IMR-90 (cell line): Measurements from ENCODE around the gene EMC1. TPM values are rescaled to one million over a fixed set of nuclear protein-coding genes. Genes with fewer than 3 reads are reported as not detected.

ENCODE experiments used
- ATAC-seq: fragments of 200-7000 bp; cut with Tn5 transposase; 2 replicates; pipeline ENCODE4 v1.9.1; 2020; ENCODE audit warnings: low read depth, mild to moderate bottlenecking, moderate library complexity
- BruUV-seq: library from RNA; stranded (reverse); fragments of 400-500 nt; replicated peaks from 2 replicates; lab custom pipeline; 2021; lab: Mats Ljungman, UMichigan
- CTCF ChIA-PET: fragments of 300-600 bp; formaldehyde crosslinking; extraction: SDS; loops from one replicate; lab custom pipeline; 2021; ENCODE audit warnings: antibody characterized with exemption; lab: Yijun Ruan, JAX
- POLR2A ChIA-PET: fragments of 300-600 bp; sonication (Branson Sonifier 250); formaldehyde crosslinking; loops from one replicate; lab custom pipeline; 2022; ENCODE audit warnings: antibody characterized with exemption; ENCODE audit not compliant: unreplicated experiment; lab: Charles Lee
- DNase-seq: peaks from one replicate; pipeline ENCODE4 v3.0.0; 2013
- H2AFZ ChIP-seq: replicated peaks from 2 replicates; pipeline ENCODE3; 2013; ENCODE audit warnings: low read length, mild to moderate bottlenecking; ENCODE audit not compliant: poor library complexity
- H2AK5ac ChIP-seq: 2 replicates; pipeline ENCODE4 v1.6.1; 2013; ENCODE audit warnings: low read depth, low read length, inconsistent platforms
- H2AK9ac ChIP-seq: replicated peaks from 2 replicates; pipeline ENCODE3; 2013; ENCODE audit warnings: mild to moderate bottlenecking, low read depth, low read length, moderate library complexity; ENCODE audit not compliant: poor library complexity
- H2BK120ac ChIP-seq: 2 replicates; pipeline ENCODE4 v1.6.1; 2013; ENCODE audit warnings: low read depth, low read length, inconsistent platforms
- H2BK15ac ChIP-seq: 3 replicates; pipeline ENCODE4 v1.6.1; 2013; ENCODE audit warnings: low read depth, low read length, inconsistent platforms
- H2BK20ac ChIP-seq: 2 replicates; pipeline ENCODE4 v1.6.1; 2013; ENCODE audit warnings: low read depth, mild to moderate bottlenecking, inconsistent platforms, low read length, moderate library complexity
- H2BK5ac ChIP-seq: 2 replicates; pipeline ENCODE4 v1.6.1; 2013; ENCODE audit warnings: mild to moderate bottlenecking, low read depth, low read length, inconsistent platforms; ENCODE audit not compliant: poor library complexity, severe bottlenecking
- H3K14ac ChIP-seq: replicated peaks from 2 replicates; pipeline ENCODE4 v1.6.1; 2013; ENCODE audit warnings: low read depth, low read length, inconsistent platforms
- H3K18ac ChIP-seq: 2 replicates; pipeline ENCODE4 v1.6.1; 2013; ENCODE audit warnings: low read depth, low read length, control low read depth
- H3K23ac ChIP-seq: 2 replicates; pipeline ENCODE4 v1.6.1; 2013; ENCODE audit warnings: low read depth, low read length, inconsistent platforms
- H3K27ac ChIP-seq: 2 replicates; pipeline ENCODE4 v1.5.1; 2013; ENCODE audit warnings: mild to moderate bottlenecking, control low read depth, low read length; ENCODE audit not compliant: insufficient read depth
- H3K27me3 ChIP-seq: 2 replicates; pipeline ENCODE4 v1.6.1; 2013; ENCODE audit warnings: low read length; ENCODE audit not compliant: control insufficient read depth, insufficient read depth
- H3K36me3 ChIP-seq: 2 replicates; pipeline ENCODE4 v1.6.1; 2013; ENCODE audit warnings: low read length, mixed read lengths; ENCODE audit not compliant: control insufficient read depth, insufficient read depth
- H3K4ac ChIP-seq: 2 replicates; pipeline ENCODE4 v1.6.1; 2013; ENCODE audit warnings: low read depth, low read length, inconsistent platforms
- H3K4me1 ChIP-seq: 2 replicates; pipeline ENCODE4 v1.6.1; 2013; ENCODE audit warnings: low read length, mixed read lengths; ENCODE audit not compliant: control insufficient read depth, insufficient read depth
- H3K4me2 ChIP-seq: 2 replicates; pipeline ENCODE4 v1.6.1; 2013; ENCODE audit warnings: low read depth, mild to moderate bottlenecking, control low read depth, low read length, moderate library complexity
- H3K4me3 ChIP-seq: 2 replicates; pipeline ENCODE4 v1.5.1; 2013; ENCODE audit warnings: low read depth, mild to moderate bottlenecking, control low read depth, low read length, moderate library complexity; ENCODE audit not compliant: insufficient read depth
- H3K56ac ChIP-seq: 2 replicates; pipeline ENCODE4 v1.6.1; 2013; ENCODE audit warnings: low read length, inconsistent platforms; ENCODE audit not compliant: insufficient read depth; ENCODE audit errors: extremely low read depth
- H3K79me1 ChIP-seq, 2 experiments: 2 replicates each; pipeline ENCODE4 v1.6.1; 2013; ENCODE audit warnings: low read length in 2 of 2, inconsistent platforms in 1 of 2, low read depth in 1 of 2
- H3K9ac ChIP-seq: 2 replicates; pipeline ENCODE4 v1.6.1; 2013; ENCODE audit warnings: low read depth, low read length, control low read depth
- H3K9me1 ChIP-seq: 2 replicates; pipeline ENCODE4 v1.6.1; 2013; ENCODE audit warnings: low read length, inconsistent platforms; ENCODE audit not compliant: insufficient read depth
- H3K9me3 ChIP-seq: 2 replicates; pipeline ENCODE4 v1.6.1; 2013; ENCODE audit warnings: low read length; ENCODE audit not compliant: control insufficient read depth, insufficient read depth
- H4K20me1 ChIP-seq: 2 replicates; pipeline ENCODE4 v1.6.1; 2013; ENCODE audit warnings: low read length, inconsistent platforms; ENCODE audit not compliant: insufficient read depth
- H4K5ac ChIP-seq: 2 replicates; pipeline ENCODE4 v1.6.1; 2013; ENCODE audit warnings: mild to moderate bottlenecking, low read depth, low read length, control low read depth
- H4K8ac ChIP-seq, 2 experiments: 2 replicates each; pipeline ENCODE4 v1.6.1; 2013; ENCODE audit warnings: low read depth in 2 of 2, low read length in 2 of 2, control low read depth in 1 of 2, inconsistent platforms in 1 of 2
- H4K91ac ChIP-seq: 2 replicates; pipeline ENCODE4 v1.6.1; 2013; ENCODE audit warnings: low read depth, low read length, inconsistent platforms; ENCODE audit not compliant: insufficient read depth
- BHLHE40 ChIP-seq: fragments of 150-350 bp; IDR thresholded peaks from 2 replicates; pipeline ENCODE4 v1.6.1; 2016; ENCODE audit warnings: mild to moderate bottlenecking, low read depth, low read length
- CEBPB ChIP-seq: IDR thresholded peaks from 2 replicates; pipeline ENCODE4 v1.6.1; 2012; ENCODE audit warnings: low read depth, low read length, improper control_type of control experiment
- CHD1 ChIP-seq: IDR thresholded peaks from 2 replicates; pipeline ENCODE4 v1.6.1; 2012; ENCODE audit warnings: low read depth, low read length, improper control_type of control experiment
- CTCF ChIP-seq: conservative IDR thresholded peaks from 2 replicates; pipeline ENCODE4 v1.5.1; 2012; ENCODE audit warnings: mild to moderate bottlenecking, low read depth, low read length, improper control_type of control experiment
- ELK1 ChIP-seq: fragments of 150-350 bp; IDR thresholded peaks from 2 replicates; pipeline ENCODE4 v1.6.1; 2016; ENCODE audit warnings: low read depth, mild to moderate bottlenecking, low read length, moderate library complexity, borderline replicate concordance
- FOS ChIP-seq: fragments of 150-350 bp; IDR thresholded peaks from 2 replicates; pipeline ENCODE4 v1.6.1; 2016; ENCODE audit warnings: low read depth, low read length
- MAFK ChIP-seq: IDR thresholded peaks from 2 replicates; pipeline ENCODE4 v1.6.1; 2012; ENCODE audit warnings: low read depth, low read length, improper control_type of control experiment
- MAZ ChIP-seq: IDR thresholded peaks from 2 replicates; pipeline ENCODE4 v1.6.1; 2012; ENCODE audit warnings: low read depth, mild to moderate bottlenecking, low read length, improper control_type of control experiment, moderate library complexity, borderline replicate concordance
- MXI1 ChIP-seq: IDR thresholded peaks from 2 replicates; pipeline ENCODE4 v1.6.1; 2012; ENCODE audit warnings: low read depth, mild to moderate bottlenecking, low read length, moderate library complexity, borderline replicate concordance
- NFE2L2 ChIP-seq: fragments of 150-350 bp; IDR thresholded peaks from 2 replicates; pipeline ENCODE4 v1.6.1; 2016; ENCODE audit warnings: low read depth, mild to moderate bottlenecking, low read length
- POLR2A ChIP-seq: IDR thresholded peaks from 2 replicates; pipeline ENCODE4 v1.6.1; 2012; ENCODE audit warnings: mild to moderate bottlenecking, low read depth, low read length
- RAD21 ChIP-seq: IDR thresholded peaks from 2 replicates; pipeline ENCODE4 v1.6.1; 2012; ENCODE audit warnings: low read length, improper control_type of control experiment
- RCOR1 ChIP-seq: IDR thresholded peaks from 2 replicates; pipeline ENCODE4 v1.6.1; 2012; ENCODE audit warnings: mild to moderate bottlenecking, low read length, improper control_type of control experiment; ENCODE audit not compliant: insufficient replicate concordance
- RFX5 ChIP-seq: IDR thresholded peaks from 2 replicates; pipeline ENCODE4 v1.8.0; 2012; ENCODE audit warnings: low read depth, mild to moderate bottlenecking, low read length, moderate library complexity
- SMC3 ChIP-seq: fragments of 150-350 bp; IDR thresholded peaks from 2 replicates; pipeline ENCODE4 v1.6.1; 2016; ENCODE audit warnings: low read depth, mild to moderate bottlenecking, antibody characterized with exemption, low read length, moderate library complexity
- USF2 ChIP-seq: fragments of 150-350 bp; IDR thresholded peaks from 2 replicates; pipeline ENCODE4 v1.6.1; 2017; ENCODE audit warnings: mild to moderate bottlenecking, antibody characterized with exemption, low read length, low read depth
- WGBS, 2 experiments: methylation state at CpG; one replicate each; pipeline versions ENCODE4 v1.1.5 to v1.1.7; 2013; ENCODE audit warnings: missing lambda C conversion rate in 2 of 2; ENCODE audit not compliant: insufficient read length in 1 of 2; ENCODE audit errors: extremely low coverage in 2 of 2; 5-methylcytosine and 5-hydroxymethylcytosine counted together
- dilution Hi-C: fragments of 300-500 bp; cut with HindIII; formaldehyde crosslinking; loops from one replicate; pipeline ENCODE4 v1.14.3; 2018; ENCODE audit warnings: low sequenced_read_pairs; ENCODE audit not compliant: unreplicated experiment
- in situ Hi-C: fragments of 300-500 bp; cut with MboI; formaldehyde crosslinking; loops from 3 replicates; pipeline ENCODE4 v1.14.3; 2019; ENCODE audit warnings: low sequenced_read_pairs, inconsistent platforms, mixed read lengths
- intact Hi-C: fragments of 100-400 bp; cut with micrococcal nuclease; formaldehyde crosslinking; loops from 2 replicates; pipeline ENCODE4 v1.10.0; 2022
- polyA plus RNA-seq, 3 experiments: library from polyadenylated mRNA; depleted of rRNA; stranded (reverse); fragments of >200 nt; gene quantifications; 2 replicates each; pipeline ENCODE4 v1.2.3, GENCODE V29; 2012; ENCODE audit warnings: low replicate concordance in 1 of 3
- total RNA-seq: library from RNA; depleted of rRNA; stranded (reverse); fragments of >200 nt; gene quantifications from 2 replicates; pipeline ENCODE4 v1.2.3, GENCODE V29; 2012

EMC1 gene
- total and polyA plus RNA-seq, 2 of the 4 experiments (the other 2 are of a cell fraction), result 65.4 to 114 TPM

- dilution Hi-C loops, result no loop called here
- H3K56ac ChIP-seq, result no peak overlapping the region
- no peak overlapping the region for H2AK9ac ChIP-seq
- H3K36me3 ChIP-seq, result no peaks in the 10 kb centered on the region
- no peak overlapping the region for H2BK5ac ChIP-seq
- H4K20me1 ChIP-seq, result no peaks in the 10 kb centered on the region
- BruUV-seq, result no TSS peak
- H2BK20ac ChIP-seq, result no peak overlapping the region
- DNase-seq, result no peak
- no peak overlapping the region for H4K5ac ChIP-seq
- intact Hi-C loops, result no loop called here
- H2AFZ ChIP-seq, result no peak overlapping the region
- no peak for ATAC-seq
- POLR2A ChIA-PET, result interaction anchor here (0.7 kb wide), 1 partner anchor 35 kb away, joined by 5 read pairs; no protein-coding TSS in a partner anchor
- no peak overlapping the region for H4K8ac ChIP-seq
- H2BK120ac ChIP-seq, result no peak overlapping the region
- H3K27me3 ChIP-seq, result no peaks in the 10 kb centered on the region; the same call in 1 of the 2 replicates
- H3K9ac ChIP-seq, result no peak overlapping the region
- no peak overlapping the region for H4K91ac ChIP-seq
- no peak overlapping the region for H3K18ac ChIP-seq
- TF ChIP-seq CHD1 (no peak), ELK1 (no peak), MAZ (no peak), MAFK (no peak), FOS (no peak), NFE2L2 (no peak), BHLHE40 (no peak), RFX5 (no peak), RAD21 (no peak), RCOR1 (no peak), USF2 (no peak), SMC3 (no peak), POLR2A (no peak), MXI1 (no peak), CEBPB (no peak), CTCF (no peak)
- no peaks in the 10 kb centered on the region for H3K9me1 ChIP-seq
- H3K4me3 ChIP-seq, result no peak overlapping the region
- H3K4me2 ChIP-seq, result no peak overlapping the region
- no peak overlapping the region for H3K4ac ChIP-seq
- no peaks in the 10 kb centered on the region for H3K79me1 ChIP-seq
- CTCF ChIA-PET, result no interaction called here
- H2BK15ac ChIP-seq, result no peak overlapping the region
- H2AK5ac ChIP-seq, result no peak overlapping the region
- H3K27ac ChIP-seq, result no peak overlapping the region
- no peak overlapping the region for H3K14ac ChIP-seq
- H3K23ac ChIP-seq, result no peak overlapping the region
- no peaks in the 10 kb centered on the region; the same call in none of the 2 replicates for H3K9me3 ChIP-seq
- no CpG with 5 or more reads among the region's 5 CpGs for WGBS, 2 experiments
- in situ Hi-C loops, result no loop called here
- H3K4me1 ChIP-seq, result no peaks in the 10 kb centered on the region
These were observed 23.3 kb upstream of the EMC1 start for GRCh38 chr1:19274636-19275035.
